ENCODE results near the gene GLTP. TPM values are rescaled to one million over a fixed set of nuclear protein-coding genes. Genes with fewer than 3 reads are reported as not detected.
A peak's percentile ranks its signal among the peaks of the same experiment; 100 is the strongest.

Gene GLTP
- total RNA-seq, 1 experiment from 2014 or later: 25.8 TPM

- Mint-ChIP-seq H3K27me3 (ENCODE audit: low read depth) (peaks cover 22% of the 10 kb centered on the region), H3K4me1 (peaks cover 48% of the 10 kb centered on the region), H3K36me3 (no peaks in the 10 kb centered on the region), H3K9me3 (no peaks in the 10 kb centered on the region), H3K27ac (peak overlapping the region; percentile 93), H3K4me3 (peak overlapping the region; percentile 80)
- CTCF ChIA-PET: interaction anchor here (1.0 to 2.9 kb wide), 2 partner anchors 20 to 36 kb away, joined by 5 to 15 read pairs; partner anchors contain the start of gene TCHP
- ATAC-seq: peak; percentile 11
- DNase-seq (ENCODE audit: low spot score): no peak
- POLR2A ChIA-PET: no interaction called here
- TF ChIP-seq E2F1 (CRISPR knock-in tag; IDR thresholded peaks at IDR 0.05) (no peak), NFATC4 (CRISPR knock-in tag; IDR thresholded peaks at IDR 0.05) (no peak), ZNF416 (CRISPR knock-in tag; IDR thresholded peaks at IDR 0.05) (no peak), ATF1 (CRISPR knock-in tag; IDR thresholded peaks at IDR 0.05) (no peak), ZMAT4 (CRISPR knock-in tag; IDR thresholded peaks at IDR 0.05) (no peak), ZNF281 (CRISPR knock-in tag; IDR thresholded peaks at IDR 0.05) (no peak), CREB1 (CRISPR knock-in tag; IDR thresholded peaks at IDR 0.05) (no peak)
These were observed 597 bp upstream of the GLTP start for GRCh38 chr12:109880938-109881337.

GRCh38 chr12:109879351-109880042, 844 bp downstream of the GLTP start:
- H3K27me3 Mint-ChIP-seq (ENCODE audit: low read depth): peaks cover 9% of the 10 kb centered on the region
- H3K36me3 Mint-ChIP-seq: no peaks in the 10 kb centered on the region
- ChIA-PET POLR2A (no interaction called here), CTCF (interaction anchor here (1.0 kb wide), 1 partner anchor 47 kb away, joined by 3 read pairs; no protein-coding TSS in a partner anchor)
- ATAC-seq (no peak), DNase-seq (ENCODE audit: low spot score) (no peak)
- peaks cover 52% of the 10 kb centered on the region for H3K4me1 Mint-ChIP-seq
- H3K4me3 Mint-ChIP-seq: peak overlapping the region; percentile 94
- TF ChIP-seq RORB (CRISPR knock-in tag; IDR thresholded peaks at IDR 0.05) (no peak), ZNF532 (CRISPR knock-in tag; IDR thresholded peaks at IDR 0.05; ENCODE audit: borderline replicate concordance) (no peak), TEAD1 (CRISPR knock-in tag; IDR thresholded peaks at IDR 0.05) (no peak), ZNF138 (CRISPR knock-in tag; conservative IDR thresholded peaks at IDR 0.05) (no peak), ZMAT4 (CRISPR knock-in tag; IDR thresholded peaks at IDR 0.05) (no peak), GTF2I (CRISPR knock-in tag; conservative IDR thresholded peaks at IDR 0.05) (no peak), ZBTB21 (CRISPR knock-in tag; IDR thresholded peaks at IDR 0.05; ENCODE audit: borderline replicate concordance) (no peak), E2F5 (CRISPR knock-in tag; IDR thresholded peaks at IDR 0.05) (no peak)
- H3K9me3 Mint-ChIP-seq: no peaks in the 10 kb centered on the region
- peak overlapping the region; percentile 62; the same call in 1 of the 2 replicates for H3K27ac Mint-ChIP-seq

Measured in WTC11 (cell line).